MCF 10A (cell line): ENCODE data around the gene ADGRD2. TPM values are rescaled to one million over a fixed set of nuclear protein-coding genes. Genes with fewer than 3 reads are reported as not detected.

Experiments
- BruUV-seq: library from RNA; stranded (reverse); fragments of 400-500 nt; replicated peaks from 2 replicates; lab custom pipeline; 2021; lab: Mats Ljungman, UMichigan
- CTCF ChIA-PET: fragments of 300-600 bp; sonication (Branson Sonifier 250); formaldehyde crosslinking; extraction: SDS; loops from one replicate; lab custom pipeline; 2021; ENCODE audit warnings: antibody characterized with exemption, inconsistent platforms; lab: Yijun Ruan, JAX
- POLR2A ChIA-PET: fragments of 300-600, 350-650 bp; sonication (Branson Sonifier 250); formaldehyde crosslinking; extraction: SDS; loops from one replicate; lab custom pipeline; 2020; ENCODE audit warnings: antibody characterized with exemption, inconsistent platforms; lab: Yijun Ruan, JAX
- DNase-seq: peaks from one replicate; pipeline ENCODE4 v3.0.0-alpha.2; 2018; ENCODE audit not compliant: unreplicated experiment
- H3K27ac Mint-ChIP-seq: one replicate; pipeline ENCODE4 v1.8.0; 2022; ENCODE audit warnings: mild to moderate bottlenecking, low read depth, mixed read lengths; ENCODE audit not compliant: unreplicated experiment
- H3K27me3 Mint-ChIP-seq: one replicate; pipeline ENCODE4 v1.8.0; 2022; ENCODE audit warnings: mixed read lengths; ENCODE audit not compliant: insufficient read depth, unreplicated experiment
- H3K36me3 Mint-ChIP-seq: one replicate; pipeline ENCODE4 v1.8.0; 2022; ENCODE audit warnings: mild to moderate bottlenecking, moderate library complexity, mixed read lengths; ENCODE audit not compliant: insufficient read depth, unreplicated experiment
- H3K4me1 Mint-ChIP-seq: one replicate; pipeline ENCODE4 v1.8.0; 2022; ENCODE audit warnings: mixed read lengths; ENCODE audit not compliant: insufficient read depth, unreplicated experiment
- H3K4me3 Mint-ChIP-seq: one replicate; pipeline ENCODE4 v1.8.0; 2022; ENCODE audit warnings: mild to moderate bottlenecking, moderate library complexity, mixed read lengths; ENCODE audit not compliant: unreplicated experiment
- H3K9me3 Mint-ChIP-seq: one replicate; pipeline ENCODE4 v1.8.0; 2022; ENCODE audit warnings: mixed read lengths; ENCODE audit not compliant: unreplicated experiment
- intact Hi-C: fragments of 100-400 bp; cut with micrococcal nuclease; formaldehyde crosslinking; loops from 2 replicates; pipeline ENCODE4 v1.14.1; 2022
- total RNA-seq: library from RNA; stranded (reverse); gene quantifications from 2 replicates; pipeline ENCODE4 v1.2.3, GENCODE V29; 2022
- TF ChIP-seq, protein P1 (sequence below): fragments of 200-600 bp; IDR thresholded peaks from one replicate; pipeline ENCODE4 v1.8.0; 2022; ENCODE audit warnings: antibody characterized with exemption, mild to moderate bottlenecking; ENCODE audit not compliant: unreplicated experiment

Gene ADGRD2
- total RNA-seq, 1 experiment from 2014 or later = not detected

DNA sequence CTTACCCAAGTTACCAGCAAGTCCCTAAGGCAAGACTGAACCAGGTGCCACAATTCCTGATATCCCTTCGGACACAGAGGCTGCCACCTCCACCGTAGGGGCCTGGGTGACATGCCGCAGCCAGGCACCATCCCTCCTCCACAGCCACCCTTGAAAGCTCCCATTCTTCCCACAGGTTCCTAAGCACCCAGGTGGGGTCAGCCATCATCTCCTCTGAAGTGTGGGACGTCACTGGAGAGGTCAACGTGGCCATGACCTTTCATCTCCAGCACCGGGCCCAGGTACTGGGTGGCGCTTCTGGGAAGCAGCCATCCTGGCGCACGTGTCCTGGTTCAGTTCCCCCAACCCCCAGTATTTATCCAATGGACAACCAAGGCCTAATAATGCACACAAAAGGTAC lies 8.2 kb downstream of the ADGRD2 start:
- Mint-ChIP-seq H3K4me3 (no peak overlapping the region), H3K36me3 (no peaks in the 10 kb centered on the region), H3K9me3 (peaks cover 7% of the 10 kb centered on the region), H3K27ac (no peak overlapping the region), H3K27me3 (peaks cover 19% of the 10 kb centered on the region), H3K4me1 (no peaks in the 10 kb centered on the region)
- TF ChIP-seq, protein P1, sequence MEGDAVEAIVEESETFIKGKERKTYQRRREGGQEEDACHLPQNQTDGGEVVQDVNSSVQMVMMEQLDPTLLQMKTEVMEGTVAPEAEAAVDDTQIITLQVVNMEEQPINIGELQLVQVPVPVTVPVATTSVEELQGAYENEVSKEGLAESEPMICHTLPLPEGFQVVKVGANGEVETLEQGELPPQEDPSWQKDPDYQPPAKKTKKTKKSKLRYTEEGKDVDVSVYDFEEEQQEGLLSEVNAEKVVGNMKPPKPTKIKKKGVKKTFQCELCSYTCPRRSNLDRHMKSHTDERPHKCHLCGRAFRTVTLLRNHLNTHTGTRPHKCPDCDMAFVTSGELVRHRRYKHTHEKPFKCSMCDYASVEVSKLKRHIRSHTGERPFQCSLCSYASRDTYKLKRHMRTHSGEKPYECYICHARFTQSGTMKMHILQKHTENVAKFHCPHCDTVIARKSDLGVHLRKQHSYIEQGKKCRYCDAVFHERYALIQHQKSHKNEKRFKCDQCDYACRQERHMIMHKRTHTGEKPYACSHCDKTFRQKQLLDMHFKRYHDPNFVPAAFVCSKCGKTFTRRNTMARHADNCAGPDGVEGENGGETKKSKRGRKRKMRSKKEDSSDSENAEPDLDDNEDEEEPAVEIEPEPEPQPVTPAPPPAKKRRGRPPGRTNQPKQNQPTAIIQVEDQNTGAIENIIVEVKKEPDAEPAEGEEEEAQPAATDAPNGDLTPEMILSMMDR = no peak
- BruUV-seq = no TSS peak
- ChIA-PET POLR2A (interaction anchor here (0.8 kb wide), 1 partner anchor 79 kb away, joined by 3 read pairs; no protein-coding TSS in a partner anchor), CTCF (interaction anchor here (0.7 to 0.9 kb wide), 2 partner anchors 39 to 79 kb away, joined by 3 to 4 read pairs; no protein-coding TSS in a partner anchor)
- intact Hi-C loops = no loop called here
- DNase-seq = no peak

DNA sequence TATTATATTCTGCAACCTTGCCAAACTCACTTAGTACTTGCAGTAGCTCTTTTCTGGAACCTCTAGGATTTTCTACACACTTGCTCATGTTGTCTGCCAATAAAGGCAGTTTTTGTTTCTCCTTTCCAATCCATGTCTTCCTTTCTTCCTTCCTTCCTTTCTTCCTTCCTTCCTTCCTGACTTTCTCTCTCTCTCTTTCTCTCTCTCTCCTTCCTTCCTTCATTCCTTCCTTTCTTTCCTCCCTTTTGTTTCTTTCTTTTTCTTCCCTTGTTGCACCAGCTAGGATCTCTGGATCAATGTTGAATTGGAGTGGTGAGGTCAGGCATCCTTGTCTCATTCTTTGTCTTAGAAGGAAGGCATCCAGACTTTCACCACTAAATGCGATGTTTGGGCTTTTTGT lies 12.5 kb downstream of the ADGRD2 start:
- Mint-ChIP-seq H3K4me3 (no peak overlapping the region), H3K27me3 (peaks cover 24% of the 10 kb centered on the region), H3K9me3 (peaks cover 7% of the 10 kb centered on the region), H3K4me1 (no peaks in the 10 kb centered on the region), H3K27ac (no peak overlapping the region), H3K36me3 (no peaks in the 10 kb centered on the region)
- TF ChIP-seq, protein P1 = no peak
- BruUV-seq = no TSS peak
- DNase-seq = no peak
- CTCF ChIA-PET = interaction anchor here (0.9 to 1.1 kb wide), 2 partner anchors 14 to 65 kb away, joined by 3 read pairs; no protein-coding TSS in a partner anchor
- intact Hi-C loops = no loop called here
- POLR2A ChIA-PET = no interaction called here

DNA sequence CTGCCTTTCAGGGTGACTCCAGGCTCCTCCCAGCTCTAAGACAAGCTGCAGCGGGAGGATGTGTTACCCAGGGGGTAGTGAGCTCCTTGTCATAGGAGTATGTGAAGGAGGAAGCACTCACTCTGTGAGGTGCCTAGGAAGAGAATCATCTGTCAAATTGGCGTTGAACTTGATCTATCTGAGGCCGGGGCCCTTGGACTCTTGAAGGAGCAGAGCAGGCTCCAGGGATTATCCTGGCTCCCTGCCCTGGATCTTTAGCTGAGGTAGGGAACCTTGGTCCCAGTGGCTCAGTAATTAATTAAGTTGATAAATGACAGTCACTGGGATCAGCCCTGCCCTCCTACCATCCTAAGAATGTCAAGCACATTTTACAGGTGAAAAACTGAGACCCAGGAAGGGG lies 15.5 kb downstream of the ADGRD2 start:
- Mint-ChIP-seq H3K4me1 (no peaks in the 10 kb centered on the region), H3K9me3 (peaks cover 7% of the 10 kb centered on the region), H3K4me3 (no peak overlapping the region), H3K27me3 (peaks cover 24% of the 10 kb centered on the region), H3K36me3 (no peaks in the 10 kb centered on the region), H3K27ac (no peak overlapping the region)
- DNase-seq = no peak
- intact Hi-C loops = no loop called here
- CTCF ChIA-PET = interaction anchor here (0.7 to 1.2 kb wide), 4 partner anchors 17 to 955 kb away, joined by 3 to 4 read pairs (median 4); no protein-coding TSS in a partner anchor
- TF ChIP-seq, protein P1 = no peak
- POLR2A ChIA-PET = interaction anchor here (0.5 kb wide), 1 partner anchor 169 kb away, joined by 3 read pairs; no protein-coding TSS in a partner anchor
- BruUV-seq = no TSS peak

GRCh38 chr9:124467410-124468060 lies 17.3 kb downstream of the ADGRD2 start:
- Mint-ChIP-seq H3K4me1 (no peaks in the 10 kb centered on the region), H3K27me3 (peaks cover 16% of the 10 kb centered on the region), H3K4me3 (no peak overlapping the region), H3K36me3 (no peaks in the 10 kb centered on the region), H3K27ac (no peak overlapping the region), H3K9me3 (peaks cover 6% of the 10 kb centered on the region)
- TF ChIP-seq, protein P1 = no peak
- ChIA-PET CTCF (no interaction called here), POLR2A (no interaction called here)
- no peak for DNase-seq
- intact Hi-C loops = no loop called here
- BruUV-seq = no TSS peak
